ENCODE results near the gene EML6.

The EML6 gene

GRCh38 chr2:54969295-54969939, 246.0 kb downstream of the EML6 start:
- no peak for TF ChIP-seq CTCF (conservative IDR thresholded peaks at IDR 0.05; ENCODE audit: low read depth, low read length)
- DNase-seq (ENCODE audit: low read depth) = no peak
- H3K4me3 ChIP-seq (ENCODE audit: low read length) = no peak overlapping the region

- no peak for TF ChIP-seq CTCF (conservative IDR thresholded peaks at IDR 0.05; ENCODE audit: low read depth, low read length)
- H3K4me3 ChIP-seq (ENCODE audit: low read length) = no peak overlapping the region
Observed at GRCh38 chr2:54969940-54970338, 246.5 kb downstream of the EML6 start.

GRCh38 chr2:54975175-54975574, 251.7 kb downstream of the EML6 start:
- no peak for DNase-seq (ENCODE audit: low read depth)
- no peak overlapping the region for H3K4me3 ChIP-seq (ENCODE audit: low read length)
- TF ChIP-seq CTCF (conservative IDR thresholded peaks at IDR 0.05; ENCODE audit: low read depth, low read length) = no peak

More at GRCh38 chr2:54969940-54970338, 246.5 kb downstream of the EML6 start:
- no peak for DNase-seq (ENCODE audit: low read depth)

GRCh38 chr2:54975598-54976492, 252.4 kb downstream of the EML6 start:
- DNase-seq (ENCODE audit: low read depth) = no peak
- no peak overlapping the region for H3K4me3 ChIP-seq (ENCODE audit: low read length)
- TF ChIP-seq CTCF (conservative IDR thresholded peaks at IDR 0.05; ENCODE audit: low read depth, low read length) = no peak

- no peak for TF ChIP-seq CTCF (conservative IDR thresholded peaks at IDR 0.05; ENCODE audit: low read depth, low read length)
- DNase-seq (ENCODE audit: low read depth) = no peak
- no peak overlapping the region for H3K4me3 ChIP-seq (ENCODE audit: low read length)
Observed at GRCh38 chr2:54977149-54977548, 253.7 kb downstream of the EML6 start.

GRCh38 chr2:54979321-54980044, 256.0 kb downstream of the EML6 start:
- H3K4me3 ChIP-seq (ENCODE audit: low read length) = no peak overlapping the region
- no peak for TF ChIP-seq CTCF (conservative IDR thresholded peaks at IDR 0.05; ENCODE audit: low read depth, low read length)
- no peak for DNase-seq (ENCODE audit: low read depth)

Measured in retinal pigment epithelial cell (primary cell).